Sciatic nerve (tissue), 2 donors: ENCODE results near the gene PCBD2. TPM values are rescaled to one million over a fixed set of nuclear protein-coding genes. Genes with fewer than 3 reads are reported as not detected.
A peak's percentile ranks its signal among the peaks of the same experiment; 100 is the strongest.
"Not testable (repeated sequence)": the region's sequence is repeated elsewhere in the genome, so short reads cannot be mapped to it uniquely, and the experiment has no call there.

Source experiments
- ATAC-seq: fragments of 200-7000 bp; cut with Tn5 transposase; one replicate; pipeline ENCODE4 v1.9.1; 2020; ENCODE audit warnings: mild to moderate bottlenecking, moderate library complexity
- DNase-seq: peaks from one replicate; pipeline ENCODE4 v3.0.0-alpha.2; 2020; ENCODE audit warnings: low spot score
- intact Hi-C: fragments of 100-400 bp; cut with DNase I; formaldehyde crosslinking; loops from one replicate; pipeline ENCODE4 v1.14.2; 2022
- total RNA-seq: library from RNA; stranded (reverse); fragmentation: NEBNext Ultra II Directional; extraction: Animal tissue kit (Norgen Biotek cat#: 25700); gene quantifications from one replicate; pipeline ENCODE4 v1.2.1, GENCODE V29; 2021
- donor health status: DM: no; HTN: no; CAD: no.
- donor health status: DM: no; HTN: no; CAD: no.

The PCBD2 gene
- total RNA-seq, 1 donor from 2014 or later = 13.6 TPM

DNA sequence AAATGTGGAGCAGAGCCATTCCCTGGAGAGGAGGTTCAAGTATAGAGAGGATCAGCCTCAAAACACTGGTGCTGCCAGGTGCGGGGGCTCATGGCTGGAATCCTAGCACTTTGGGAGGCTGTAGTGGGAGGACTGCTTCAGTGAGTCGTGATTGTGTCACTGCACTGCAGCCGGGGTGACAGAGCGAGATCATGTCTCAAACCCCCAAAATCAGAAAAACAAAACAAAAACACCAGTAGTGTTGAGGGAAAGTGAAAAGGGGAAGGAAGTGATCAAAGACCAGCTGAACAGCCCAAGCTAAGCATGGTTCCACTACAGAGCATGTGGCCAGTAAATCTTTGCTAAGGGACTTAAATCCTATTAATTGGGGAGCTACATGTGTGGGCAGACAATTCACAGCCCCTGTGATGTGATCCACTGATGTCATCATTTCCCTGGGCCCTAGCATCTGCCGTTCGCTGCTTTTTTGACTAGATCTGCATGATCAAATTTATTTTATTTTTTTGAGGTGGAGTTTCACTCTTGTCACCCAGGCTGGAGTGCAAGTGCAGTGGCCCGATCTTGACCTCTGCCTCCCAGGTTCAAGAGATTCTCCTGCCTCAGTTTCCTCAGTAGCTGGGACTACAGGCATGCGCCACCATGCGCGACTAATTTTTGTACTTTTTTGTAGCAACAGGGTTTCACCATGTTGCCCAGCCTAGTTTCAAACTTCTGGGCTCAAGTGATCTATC is 2.7 kb upstream of the PCBD2 start:
- no peak for ATAC-seq
- intact Hi-C loops = no loop called here
- no peak for DNase-seq

GRCh38 chr5:134905246-134905996 is 490 bp downstream of the PCBD2 start:
- ATAC-seq (peak; percentile 45), DNase-seq (no peak)
- intact Hi-C loops = no loop called here

DNA sequence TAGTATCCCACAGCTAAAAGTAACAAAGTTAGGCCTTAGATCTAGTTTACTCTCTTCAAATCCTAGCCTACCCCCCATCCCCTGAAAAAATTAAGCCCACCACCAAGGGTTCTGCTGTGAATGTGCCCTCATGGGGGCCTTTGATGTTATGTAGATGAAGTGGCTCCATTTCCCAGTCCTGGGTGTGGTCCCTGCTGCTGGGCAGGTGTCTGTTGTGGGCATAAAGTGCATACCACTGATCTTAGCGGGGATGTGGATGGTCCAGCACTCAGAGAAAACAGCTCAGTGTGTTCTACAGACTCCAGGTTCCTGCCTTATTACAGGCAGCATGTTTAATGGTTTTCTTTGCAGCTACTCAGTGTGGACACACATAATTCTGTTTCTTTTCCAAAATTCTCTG is 1.9 kb downstream of the PCBD2 start:
- intact Hi-C loops = no loop called here
- ATAC-seq = no peak
- DNase-seq = no peak

DNA sequence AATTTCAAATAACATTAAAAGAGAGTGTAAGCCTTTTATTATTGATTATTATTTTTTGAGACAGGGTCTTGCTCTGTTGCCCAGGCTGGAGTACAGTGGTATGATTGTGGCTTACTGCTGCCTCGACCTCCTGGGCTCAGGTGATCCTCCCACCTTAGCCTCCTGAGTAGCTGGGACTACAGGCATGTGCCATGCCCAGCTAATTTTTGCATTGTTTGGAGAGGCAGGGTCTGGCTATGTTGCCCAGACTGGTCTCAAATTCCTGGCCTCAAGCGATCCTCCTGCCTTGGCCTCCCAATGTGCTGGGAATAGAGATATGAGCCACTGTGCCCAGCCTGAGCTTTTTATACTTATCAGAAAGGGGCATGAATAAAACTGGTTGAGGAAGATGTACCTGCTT is 5.8 kb downstream of the PCBD2 start:
- ATAC-seq, intact Hi-C loops, DNase-seq: not testable (repeated sequence)

DNA sequence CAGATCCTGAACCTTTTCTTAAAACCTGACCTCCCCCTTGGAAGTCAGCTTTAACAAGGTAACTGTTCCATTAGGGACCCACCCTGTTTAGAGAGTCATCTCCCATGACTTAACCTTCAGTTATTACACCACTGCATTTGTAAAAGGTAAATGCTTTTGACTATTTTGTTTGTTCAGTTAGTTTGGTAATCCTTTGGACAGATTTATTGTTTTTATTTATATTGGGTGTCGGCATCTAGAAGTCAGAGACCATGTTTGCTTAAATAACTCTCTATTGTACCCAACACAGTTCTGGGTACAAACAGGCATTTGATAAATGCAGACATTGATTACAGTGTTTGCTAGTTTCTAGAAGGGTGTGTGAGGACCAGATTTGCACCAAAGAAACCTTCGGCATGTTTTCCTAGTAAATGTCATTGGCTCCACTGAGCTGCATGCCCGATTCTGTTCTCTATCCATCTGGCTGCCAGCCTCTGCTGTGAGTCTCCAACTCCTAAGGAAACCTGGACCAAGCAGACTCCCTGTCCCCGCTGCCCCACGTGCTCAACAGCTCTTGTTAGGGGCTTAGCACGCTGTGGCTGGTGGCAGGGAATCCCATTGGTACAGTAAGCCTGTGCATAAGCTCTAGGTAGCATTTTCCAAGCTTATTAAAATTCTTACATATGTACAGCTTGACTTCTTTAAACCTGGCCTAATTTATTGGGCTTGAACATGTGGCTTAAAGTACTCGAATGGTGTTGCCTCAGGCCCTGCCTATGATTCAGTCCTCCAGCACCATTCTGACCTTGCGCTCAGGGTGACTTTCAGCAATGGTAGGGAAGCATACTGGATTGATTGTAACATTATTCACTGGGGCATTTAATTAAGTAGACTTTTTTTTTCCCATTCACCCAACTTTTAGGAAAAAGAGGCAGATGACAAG is 6.6 kb downstream of the PCBD2 start:
- intact Hi-C loops = no loop called here
- DNase-seq = no peak
- ATAC-seq = no peak

GRCh38 chr5:134913254-134913653 is 8.3 kb downstream of the PCBD2 start:
- intact Hi-C loops = no loop called here

GRCh38 chr5:134913795-134914194 is 8.9 kb downstream of the PCBD2 start:
- intact Hi-C loops = no loop called here
- ATAC-seq (no peak), DNase-seq (no peak)

More at GRCh38 chr5:134913254-134913653, 8.3 kb downstream of the PCBD2 start:
- ATAC-seq (no peak), DNase-seq (no peak)

GRCh38 chr5:134917070-134917815 is 12.3 kb downstream of the PCBD2 start:
- intact Hi-C loops = no loop called here
- ATAC-seq = no peak
- DNase-seq = no peak

DNA sequence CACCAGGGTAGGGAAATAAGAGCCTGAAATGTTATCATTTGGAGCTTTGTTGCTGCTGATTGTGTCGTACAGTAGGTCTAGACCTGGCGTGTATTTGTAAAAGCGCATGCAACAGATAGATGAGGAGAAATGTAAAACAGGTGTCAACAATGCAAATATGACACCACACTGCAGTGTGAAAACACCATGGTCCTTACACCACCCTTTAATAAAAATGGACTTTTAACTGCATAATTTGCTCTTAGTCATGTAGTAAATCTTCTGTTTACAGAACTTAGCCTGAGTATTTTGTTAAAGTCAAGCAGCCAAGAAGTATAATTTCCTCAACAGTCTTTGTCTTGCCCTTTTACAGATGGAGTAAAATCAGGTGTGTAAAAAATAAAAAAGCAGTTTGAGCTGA is 13.9 kb downstream of the PCBD2 start:
- ATAC-seq = no peak
- intact Hi-C loops = no loop called here
- no peak for DNase-seq

DNA sequence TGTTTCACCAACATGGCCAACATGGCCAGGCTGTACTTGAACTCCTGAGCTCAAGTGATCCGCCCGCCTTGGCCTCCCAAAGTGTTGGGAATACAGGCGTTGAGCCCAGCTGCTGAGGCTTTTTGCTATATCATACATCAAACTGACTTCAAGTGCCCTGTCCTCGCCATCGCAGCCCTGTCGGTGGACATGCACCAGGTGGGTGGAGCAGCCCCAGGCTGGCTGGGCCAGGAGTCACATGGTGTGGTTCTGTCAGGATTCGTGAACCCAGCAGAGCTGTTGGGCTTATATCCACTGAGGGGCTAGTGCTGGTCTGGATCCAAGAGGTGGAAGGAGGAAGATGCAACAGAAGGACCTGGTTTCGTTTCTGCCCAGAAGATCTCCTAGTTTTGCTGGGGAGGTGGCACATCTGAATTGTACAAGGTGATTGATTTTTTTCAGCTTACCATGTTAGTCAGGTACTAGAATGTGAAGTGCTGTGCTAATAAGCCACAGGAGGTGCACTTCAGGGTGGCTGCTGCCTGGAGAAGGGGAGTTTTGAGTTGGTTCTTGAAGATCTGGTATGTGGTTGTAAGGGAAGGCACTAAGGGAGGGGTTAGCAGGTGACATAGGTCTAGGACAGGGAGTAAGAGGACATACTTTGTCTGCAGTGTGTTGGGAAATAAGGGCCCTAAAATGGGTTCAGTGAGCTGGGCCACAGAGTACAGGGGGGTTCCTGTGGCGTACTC is 16.1 kb downstream of the PCBD2 start:
- DNase-seq = no peak
- ATAC-seq = no peak
- intact Hi-C loops = no loop called here

- ATAC-seq (no peak), DNase-seq (no peak)
- intact Hi-C loops = no loop called here
These were observed 27.6 kb downstream of the PCBD2 start for GRCh38 chr5:134932508-134932907.

- DNase-seq = no peak
- no peak for ATAC-seq
- intact Hi-C loops = no loop called here
These were observed 29.3 kb downstream of the PCBD2 start for GRCh38 chr5:134934202-134934601.

- intact Hi-C loops = loop anchor here (5.0 kb wide), 1 partner anchor 1814 kb away; no protein-coding TSS in a partner anchor
- ATAC-seq (peak; percentile 71), DNase-seq (no peak)
These were observed 31.0 kb downstream of the PCBD2 start for GRCh38 chr5:134935711-134936602.

- ATAC-seq (no peak), DNase-seq (no peak)
- intact Hi-C loops = loop anchor here (5.0 kb wide), 1 partner anchor 1815 kb away; no protein-coding TSS in a partner anchor
These were observed 32.6 kb downstream of the PCBD2 start for GRCh38 chr5:134937526-134937925.

- intact Hi-C loops = loop anchor here (5.0 kb wide), 1 partner anchor 1816 kb away; no protein-coding TSS in a partner anchor
- DNase-seq (no peak), ATAC-seq (no peak)
These were observed 33.1 kb downstream of the PCBD2 start for GRCh38 chr5:134938030-134938429.

- intact Hi-C loops = loop anchor here (5.0 kb wide), 1 partner anchor 1817 kb away; no protein-coding TSS in a partner anchor
- no peak for DNase-seq
- ATAC-seq = no peak
These were observed 34.6 kb downstream of the PCBD2 start for GRCh38 chr5:134939500-134939899.

DNA sequence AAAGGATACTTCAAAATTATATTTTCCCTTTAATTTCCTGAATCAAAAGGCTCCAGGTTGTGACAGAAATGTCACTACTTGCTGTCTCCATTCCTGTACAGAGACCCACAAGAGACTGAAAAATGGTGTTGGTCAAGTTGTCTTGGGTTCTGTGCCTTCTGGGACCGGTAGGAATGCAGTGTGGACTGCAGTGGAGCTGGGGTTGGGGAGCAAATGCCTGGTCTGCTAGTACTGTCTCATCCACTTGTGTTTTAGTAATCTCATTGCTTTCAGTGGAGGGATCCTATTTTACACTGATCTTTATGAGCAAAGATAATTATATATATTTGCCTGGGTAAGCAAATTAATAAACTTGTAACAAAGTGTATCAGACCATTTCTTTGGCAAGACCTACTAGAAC is 38.6 kb downstream of the PCBD2 start:
- no peak for ATAC-seq
- intact Hi-C loops = no loop called here
- DNase-seq = no peak
